K562 (cell line): ENCODE data around the gene TXNDC9. TPM values are rescaled to one million over a fixed set of nuclear protein-coding genes. Genes with fewer than 3 reads are reported as not detected.

Experiments used
- BCLAF1 ChIP-seq, 2 experiments: fragments of 450-650 bp in 1 of 2; IDR thresholded peaks; 2 replicates each; pipeline ENCODE4 v1.6.1; 2011 to 2017; ENCODE audit warnings: low read depth in 2 of 2, antibody characterized with exemption in 1 of 2, borderline replicate concordance in 1 of 2, low read length in 1 of 2, mild to moderate bottlenecking in 1 of 2, mixed read lengths in 1 of 2; ENCODE audit not compliant: control insufficient read depth in 1 of 2
- ELF2 ChIP-seq: fragments of 250-450 bp; sonication (Bioruptor Pico); IDR thresholded peaks from 2 replicates; pipeline ENCODE4 v1.5.0; 2021; ENCODE audit warnings: mild to moderate bottlenecking
- ELK3 ChIP-seq: fragments of 450-650 bp; formaldehyde crosslinking; IDR thresholded peaks from 2 replicates; pipeline ENCODE4 v1.4.0; 2020; ENCODE audit warnings: mild to moderate bottlenecking
- EP300 ChIP-seq: IDR thresholded peaks from 2 replicates; pipeline ENCODE4 v1.6.1; 2012; ENCODE audit warnings: low read length, improper control_type of control experiment
- EWSR1 ChIP-seq: fragments of 450-650 bp; IDR thresholded peaks from 2 replicates; pipeline ENCODE4 v1.6.1; 2018; ENCODE audit warnings: borderline replicate concordance, mild to moderate bottlenecking, low read depth, moderate library complexity; ENCODE audit not compliant: partially characterized antibody
- HINFP ChIP-seq: fragments of 450-650 bp; conservative IDR thresholded peaks from 2 replicates; pipeline ENCODE4 v1.6.1; 2016; ENCODE audit warnings: missing genetic modification characterization, low read depth, mild to moderate bottlenecking, control low read depth, missing compliant biosample characterization
- KHSRP ChIP-seq: fragments of 450-650 bp; IDR thresholded peaks from 2 replicates; pipeline ENCODE4 v1.6.1; 2017
- PPARD ChIP-seq: fragments of 250-450 bp; sonication (Bioruptor Pico); IDR thresholded peaks from 2 replicates; pipeline ENCODE4 v1.8.0; 2022; ENCODE audit warnings: inconsistent platforms, mild to moderate bottlenecking, moderate library complexity
- SETDB1 ChIP-seq: IDR thresholded peaks from one replicate; pipeline ENCODE4 v1.6.1; 2012; ENCODE audit warnings: low read length, control low read depth, inconsistent platforms
- SFPQ ChIP-seq: fragments of 200-400 bp; formaldehyde crosslinking; IDR thresholded peaks from 2 replicates; pipeline ENCODE4 v1.6.1; 2017; ENCODE audit warnings: mild to moderate bottlenecking, low read depth, low read length, moderate library complexity
- TAF1 ChIP-seq: IDR thresholded peaks from 2 replicates; pipeline ENCODE4 v1.6.1; 2011; ENCODE audit warnings: mild to moderate bottlenecking, low read length, moderate library complexity; ENCODE audit not compliant: insufficient read depth, control insufficient read depth, severe bottlenecking; ENCODE audit errors: extremely low read depth
- ZKSCAN3 ChIP-seq: fragments of 250-450 bp; sonication (Bioruptor Pico); IDR thresholded peaks from 2 replicates; pipeline ENCODE4 v1.4.0; 2020
- ZNF23 ChIP-seq: fragments of 250-450 bp; sonication (Bioruptor Pico); IDR thresholded peaks from 2 replicates; pipeline ENCODE4 v1.4.0; 2020; ENCODE audit warnings: mild to moderate bottlenecking
- ZNF263 ChIP-seq: sonication (generic); formaldehyde crosslinking; IDR thresholded peaks from 2 replicates; pipeline ENCODE4 v1.8.0; 2022; ENCODE audit warnings: mild to moderate bottlenecking, missing genetic modification reagents, borderline replicate concordance
- ZZZ3 ChIP-seq: fragments of 450-650 bp; IDR thresholded peaks from 2 replicates; pipeline ENCODE4 v1.6.1; 2016; ENCODE audit warnings: antibody characterized with exemption, mild to moderate bottlenecking, moderate library complexity
- polyA plus RNA-seq, 8 experiments: library from polyadenylated mRNA; depleted of rRNA in 4 of 8; stranded (reverse) in 5 of 8; unstranded in 3 of 8; fragments of >200 nt; fragmentation: Nextera tagmentation in 2 of 8; fragmentation: Illumina TruSeq in 1 of 8; extraction: Ambion mirVana in 2 of 8; extraction: Trizol in 1 of 8; gene quantifications; 2 replicates each; pipeline versions ENCODE4 v1.2.1 to v1.2.3, GENCODE V29; 2011 to 2014; ENCODE audit warnings: inconsistent platforms in 1 of 8, missing spikeins in 1 of 8
- total RNA-seq, 7 experiments: library from RNA; depleted of rRNA in 6 of 7; stranded (reverse); fragments of >200 nt in 6 of 7; fragmentation: Illumina TruSeq in 2 of 7; extraction: Trizol in 2 of 7; gene quantifications; 2 replicates each; pipeline versions ENCODE4 v1.2.1 to v1.2.3, GENCODE V29; 2011 to 2021; ENCODE audit warnings: low replicate concordance in 1 of 7
- TF ChIP-seq, protein P1 (sequence below): fragments of 450-650 bp; IDR thresholded peaks from 2 replicates; pipeline ENCODE4 v1.6.1; 2016; ENCODE audit warnings: antibody characterized with exemption

The TXNDC9 gene
- total and polyA plus RNA-seq, 9 of the 15 experiments (the other 6 are each of a cell fraction or from before 2014, with no cell fraction given): 37.5 to 211 (median 65.5) TPM

DNA sequence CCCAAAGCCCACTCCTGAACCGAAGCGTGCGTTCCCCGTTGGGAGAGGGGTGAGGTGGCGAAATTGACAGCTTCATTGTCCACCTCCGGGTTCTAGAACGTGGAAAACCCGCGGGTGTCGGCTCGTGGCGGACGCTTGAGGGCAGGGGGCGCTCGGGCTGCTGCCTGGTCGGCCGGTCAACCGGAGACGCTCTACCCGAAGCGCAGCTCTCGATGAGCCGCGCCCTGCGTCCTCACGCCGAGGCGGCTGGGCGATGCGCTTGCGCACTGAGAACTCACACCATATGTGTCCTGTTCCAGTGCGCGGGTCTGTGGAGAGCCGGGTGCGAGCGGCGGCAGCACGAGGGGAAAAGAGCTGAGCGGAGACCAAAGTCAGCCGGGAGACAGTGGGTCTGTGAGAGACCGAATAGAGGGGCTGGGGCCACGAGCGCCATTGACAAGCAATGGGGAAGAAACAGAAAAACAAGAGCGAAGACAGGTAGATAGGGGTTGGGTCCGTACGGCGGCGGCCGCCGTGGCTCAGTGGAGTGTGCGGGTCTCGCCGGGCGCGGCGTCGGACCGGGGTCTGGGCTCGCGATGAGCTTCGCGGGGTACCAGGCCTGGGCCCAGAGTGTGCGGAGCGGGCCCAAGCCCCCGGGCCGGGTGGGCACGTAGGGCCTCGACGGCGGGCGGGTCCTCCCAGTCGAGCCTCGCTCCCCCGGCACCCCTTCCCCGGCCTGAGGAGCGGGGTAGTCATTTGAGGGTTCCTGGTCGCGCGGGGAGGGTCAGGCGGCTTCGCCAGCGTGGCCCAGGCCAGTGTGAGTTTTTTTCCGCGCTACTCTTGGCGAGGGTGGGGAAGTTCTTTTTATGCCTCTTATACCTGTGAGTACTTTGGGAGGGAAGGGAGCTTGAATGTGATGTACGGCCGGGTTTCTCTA lies 1.2 kb upstream of the TXNDC9 start, which contains the start of gene EIF5B (continued):
- TF ChIP-seq, protein P1, sequence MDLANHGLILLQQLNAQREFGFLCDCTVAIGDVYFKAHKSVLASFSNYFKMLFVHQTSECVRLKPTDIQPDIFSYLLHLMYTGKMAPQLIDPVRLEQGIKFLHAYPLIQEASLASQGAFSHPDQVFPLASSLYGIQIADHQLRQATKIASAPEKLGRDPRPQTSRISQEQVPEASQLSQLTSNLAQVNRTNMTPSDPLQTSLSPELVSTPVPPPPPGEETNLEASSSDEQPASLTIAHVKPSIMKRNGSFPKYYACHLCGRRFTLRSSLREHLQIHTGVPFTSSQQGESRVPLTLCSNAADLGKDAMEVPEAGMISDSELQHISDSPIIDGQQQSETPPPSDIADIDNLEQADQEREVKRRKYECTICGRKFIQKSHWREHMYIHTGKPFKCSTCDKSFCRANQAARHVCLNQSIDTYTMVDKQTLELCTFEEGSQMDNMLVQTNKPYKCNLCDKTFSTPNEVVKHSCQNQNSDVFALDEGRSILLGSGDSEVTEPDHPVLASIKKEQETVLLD: peak; percentile 99
- TF ChIP-seq ZNF263 (CRISPR knock-in tag) (no peak), PPARD (CRISPR knock-in tag) (no peak), EWSR1 (no peak), ELK3 (no peak), SETDB1 (no peak), TAF1 (peak; percentile 95), KHSRP (no peak), ZKSCAN3 (CRISPR knock-in tag) (no peak), SFPQ (no peak), ZNF23 (CRISPR knock-in tag) (no peak), ZZZ3 (no peak), BCLAF1 (IDR thresholded peaks at IDR 0.05; ENCODE audit: borderline replicate concordance in 1 of 2, control insufficient read depth in 1 of 2, low read depth in 2 of 2, low read length in 1 of 2) (0 out of 4 replicates have a peak, but pooled peaks of 1 of the 2 experiments have one; percentile 73), HINFP (peak; percentile 65; the same call in 1 of the 2 replicates), EP300 (peak; percentile 52; the same call in 1 of the 2 replicates), ELF2 (CRISPR knock-in tag) (no peak)
